Stomach (tissue), 9 donors: ENCODE results near the gene PPP1R12B. TPM values are rescaled to one million over a fixed set of nuclear protein-coding genes. Genes with fewer than 3 reads are reported as not detected.

ENCODE experiments used
- DNase-seq, 2 donors: peaks; one replicate each; pipeline versions ENCODE4 v3.0.0 to v3.0.0-alpha.2; 2013 to 2019
- H3K27ac ChIP-seq, 5 donors: fragments of 200-600 bp in 4 of 5; sonication (generic) in 4 of 5; one replicate each; pipeline ENCODE4 v1.5.1; 2013 to 2019; ENCODE audit warnings: mild to moderate bottlenecking in 1 of 5, moderate library complexity in 1 of 5
- H3K27me3 ChIP-seq, 3 donors: fragments of 200-600 bp; sonication (generic); one replicate each; pipeline ENCODE4 v1.5.1; 2017 to 2019; ENCODE audit warnings: mixed run types in 1 of 3
- H3K36me3 ChIP-seq, 4 donors: fragments of 200-600 bp; sonication (generic); 1 replicate in 3 of 4; 2 replicates in 1 of 4; pipeline ENCODE4 v1.5.1; 2016 to 2019
- H3K4me1 ChIP-seq, 4 donors: fragments of 200-600 bp; sonication (generic); one replicate each; pipeline ENCODE4 v1.5.1; 2016 to 2019
- H3K4me3 ChIP-seq, 4 donors: fragments of 200-600 bp; sonication (generic) in 3 of 4; one replicate each; pipeline ENCODE4 v1.5.1; 2016 to 2019; ENCODE audit warnings: mild to moderate bottlenecking in 1 of 4
- H3K9me3 ChIP-seq, 4 donors: fragments of 200-600 bp; sonication (generic); one replicate each; pipeline ENCODE4 v1.5.1; 2016 to 2019
- EP300 ChIP-seq: sonication (generic); formaldehyde crosslinking; IDR thresholded peaks from one replicate; pipeline ENCODE4 v1.6.1; 2017; ENCODE audit warnings: antibody characterized with exemption
- POLR2A ChIP-seq, 4 donors: fragments of 450-650 bp; IDR thresholded peaks; one replicate each; pipeline ENCODE4 v1.6.1; 2016; ENCODE audit warnings: antibody characterized with exemption in 4 of 4, control low read depth in 2 of 4, mild to moderate bottlenecking in 1 of 4, moderate library complexity in 1 of 4
- POLR2AphosphoS5 ChIP-seq, 3 donors: sonication (generic); formaldehyde crosslinking; IDR thresholded peaks; one replicate each; pipeline ENCODE4 v1.6.1; 2016; ENCODE audit warnings: antibody characterized with exemption in 3 of 3
- WGBS, 5 donors: extraction: QIAGEN DNeasy Blood & Tissue Kit in 3 of 5; methylation state at CpG; one replicate each; pipeline versions ENCODE4 v1.1.5 to v1.1.7; 2013 to 2018; 5-methylcytosine and 5-hydroxymethylcytosine counted together
- intact Hi-C: fragments of 100-400 bp; cut with DNase I; formaldehyde crosslinking; loops from one replicate; pipeline ENCODE4 v1.15.1; 2023; ENCODE audit warnings: low total_unique reads
- polyA plus RNA-seq, 3 donors: library from polyadenylated mRNA; stranded (reverse); fragments of 200-250 nt; gene quantifications; one replicate each; pipeline ENCODE4 v1.2.3, GENCODE V29; 2013
- total RNA-seq, 5 donors: library from RNA; depleted of rRNA; stranded (reverse); fragments of >200 nt; gene quantifications; one replicate each; pipeline versions ENCODE4 v1.1.0 to v1.2.3, GENCODE V29; 2014 to 2016
- TF ChIP-seq, protein P1 (sequence below), 7 experiments: fragments of 450-650 bp in 4 of 7; fragments of 200-600 bp in 3 of 7; sonication (generic) in 3 of 7; IDR thresholded peaks; one replicate each; pipeline ENCODE4 v1.5.1; 2016 to 2019; ENCODE audit warnings: antibody characterized with exemption in 7 of 7, control low read depth in 2 of 7, mild to moderate bottlenecking in 1 of 7
- donor health status: healthy with polysubstance abuse.
- donor health status: Bipolar disorder and iron deficiency.
- donor health status: healthy.

PPP1R12B gene
- total and polyA plus RNA-seq, 8 donors, result 9.7 to 352 (median 96.0) TPM

DNA sequence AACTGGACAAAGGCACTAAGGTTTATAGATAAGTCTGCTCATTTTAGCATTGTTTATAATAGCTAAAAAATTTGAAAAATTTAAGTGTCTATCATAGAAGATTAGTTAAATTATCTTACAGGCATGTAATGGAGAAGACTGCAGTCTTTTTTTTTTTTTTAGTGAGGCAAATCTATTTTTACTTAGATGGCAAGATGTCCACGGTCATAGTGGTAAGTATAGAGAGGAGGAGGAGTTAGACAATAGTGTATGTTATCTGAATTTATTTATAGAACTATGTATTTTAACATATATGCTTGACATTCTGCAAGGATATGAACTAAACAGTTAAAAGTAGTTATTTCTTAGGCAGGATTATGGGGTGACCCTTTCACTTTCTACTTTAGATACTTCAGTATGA is 212.7 kb downstream of the PPP1R12B start:
- Histone ChIP-seq H3K36me3 (peaks cover 9 to 37% (median 36%) of the 10 kb centered on the region in 4 donors), H3K4me1 (peaks cover 5 to 86% (median 50%) of the 10 kb centered on the region in 4 donors), H3K27ac (no peak overlapping the region), H3K4me3 (no peak overlapping the region), H3K27me3 (no peaks in the 10 kb centered on the region), H3K9me3 (no peaks in the 10 kb centered on the region)
- no peak for DNase-seq
- WGBS, 5 donors, result 55 to 88% (median 69%) methylated on average over 1 of the region's 1 CpG
- TF ChIP-seq POLR2A (IDR thresholded peaks at IDR 0.05) (no peak), POLR2AphosphoS5 (IDR thresholded peaks at IDR 0.05) (no peak), EP300 (no peak)
- TF ChIP-seq, protein P1, sequence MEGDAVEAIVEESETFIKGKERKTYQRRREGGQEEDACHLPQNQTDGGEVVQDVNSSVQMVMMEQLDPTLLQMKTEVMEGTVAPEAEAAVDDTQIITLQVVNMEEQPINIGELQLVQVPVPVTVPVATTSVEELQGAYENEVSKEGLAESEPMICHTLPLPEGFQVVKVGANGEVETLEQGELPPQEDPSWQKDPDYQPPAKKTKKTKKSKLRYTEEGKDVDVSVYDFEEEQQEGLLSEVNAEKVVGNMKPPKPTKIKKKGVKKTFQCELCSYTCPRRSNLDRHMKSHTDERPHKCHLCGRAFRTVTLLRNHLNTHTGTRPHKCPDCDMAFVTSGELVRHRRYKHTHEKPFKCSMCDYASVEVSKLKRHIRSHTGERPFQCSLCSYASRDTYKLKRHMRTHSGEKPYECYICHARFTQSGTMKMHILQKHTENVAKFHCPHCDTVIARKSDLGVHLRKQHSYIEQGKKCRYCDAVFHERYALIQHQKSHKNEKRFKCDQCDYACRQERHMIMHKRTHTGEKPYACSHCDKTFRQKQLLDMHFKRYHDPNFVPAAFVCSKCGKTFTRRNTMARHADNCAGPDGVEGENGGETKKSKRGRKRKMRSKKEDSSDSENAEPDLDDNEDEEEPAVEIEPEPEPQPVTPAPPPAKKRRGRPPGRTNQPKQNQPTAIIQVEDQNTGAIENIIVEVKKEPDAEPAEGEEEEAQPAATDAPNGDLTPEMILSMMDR (IDR thresholded peaks at IDR 0.05), result no peak
- intact Hi-C loops, result no loop called here

DNA sequence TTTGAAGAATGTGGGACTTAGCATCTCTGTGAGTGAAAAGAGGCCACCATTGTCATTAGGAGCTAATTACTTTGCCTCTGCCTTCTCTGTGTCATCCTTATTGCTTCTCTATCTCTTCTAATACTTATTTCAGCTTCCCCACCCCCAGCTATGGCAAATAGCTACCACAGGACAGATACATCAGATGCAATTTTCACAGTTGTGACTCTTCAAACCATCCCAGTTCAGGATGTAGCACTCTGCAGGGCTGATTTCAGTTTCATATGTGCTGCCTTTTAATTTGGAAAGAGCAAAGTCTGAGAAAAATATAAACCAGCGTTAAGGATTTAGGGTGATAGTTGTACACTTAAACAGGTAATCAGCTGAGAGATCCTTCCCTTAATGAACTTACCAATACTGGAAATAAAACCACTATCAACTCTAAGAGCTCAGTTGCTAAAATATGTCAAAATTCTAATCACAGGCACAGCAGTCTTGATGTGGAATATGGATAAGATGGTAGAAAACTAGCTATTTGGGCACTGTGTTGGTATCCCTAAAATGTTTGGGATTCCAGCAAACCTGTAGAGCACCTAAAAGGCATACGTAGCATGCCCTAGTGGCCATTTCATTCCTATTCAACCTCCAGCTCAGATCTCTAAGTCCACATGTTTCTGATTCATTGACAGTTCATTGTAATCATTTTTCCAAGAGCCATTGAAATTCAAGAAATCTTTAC is 213.4 kb downstream of the PPP1R12B start:
- Histone ChIP-seq H3K27ac (peak overlapping the region in 3 of 5 donors; percentile 0 to 70 (median 49)), H3K4me1 (peaks cover 5 to 86% (median 47%) of the 10 kb centered on the region in 4 donors), H3K4me3 (no peak overlapping the region), H3K36me3 (peaks cover 9 to 40% (median 37%) of the 10 kb centered on the region in 4 donors), H3K27me3 (no peaks in the 10 kb centered on the region), H3K9me3 (no peaks in the 10 kb centered on the region)
- DNase-seq, result no peak
- WGBS, 5 donors, result 74 to 95% (median 85%) methylated on average over 2 of the region's 2 CpGs
- TF ChIP-seq POLR2AphosphoS5 (IDR thresholded peaks at IDR 0.05), result no peak
- TF ChIP-seq, protein P1 (IDR thresholded peaks at IDR 0.05), result peak in 1 of 7 experiments; percentile 14
- TF ChIP-seq POLR2A (IDR thresholded peaks at IDR 0.05), result no peak
- no peak for TF ChIP-seq EP300
- intact Hi-C loops, result no loop called here

DNA sequence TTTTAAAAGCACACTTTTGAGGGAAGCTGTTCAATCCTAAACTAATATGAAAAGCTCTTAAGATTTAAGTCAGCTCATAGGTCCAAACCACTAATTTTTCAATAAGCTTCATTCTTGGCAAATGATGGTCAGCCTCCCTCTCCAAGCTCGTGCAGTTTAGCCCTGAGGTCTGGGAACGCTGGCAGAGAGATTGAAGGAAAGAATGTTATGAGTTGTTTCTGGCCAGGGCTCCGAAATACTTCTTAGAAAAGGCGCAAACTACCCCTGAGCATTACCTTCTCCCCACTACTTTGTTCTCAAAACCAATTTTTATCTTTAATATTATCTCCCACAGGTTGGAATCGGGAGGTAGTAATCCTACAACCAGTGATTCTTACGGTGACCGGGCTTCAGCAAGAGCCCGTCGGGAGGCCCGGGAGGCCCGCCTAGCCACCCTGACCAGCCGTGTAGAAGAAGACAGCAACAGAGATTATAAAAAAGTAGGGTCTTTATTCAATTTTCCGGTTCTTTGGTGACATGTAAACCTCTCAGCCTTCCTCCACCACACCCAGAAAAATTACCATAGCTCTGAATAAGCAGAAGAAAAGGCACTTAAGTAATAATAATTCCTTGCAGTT is 214.1 kb downstream of the PPP1R12B start:
- intact Hi-C loops, result no loop called here
- Histone ChIP-seq H3K36me3 (peaks cover 12 to 45% (median 41%) of the 10 kb centered on the region in 4 donors), H3K4me1 (peaks cover 5 to 86% (median 44%) of the 10 kb centered on the region in 4 donors)

DNA sequence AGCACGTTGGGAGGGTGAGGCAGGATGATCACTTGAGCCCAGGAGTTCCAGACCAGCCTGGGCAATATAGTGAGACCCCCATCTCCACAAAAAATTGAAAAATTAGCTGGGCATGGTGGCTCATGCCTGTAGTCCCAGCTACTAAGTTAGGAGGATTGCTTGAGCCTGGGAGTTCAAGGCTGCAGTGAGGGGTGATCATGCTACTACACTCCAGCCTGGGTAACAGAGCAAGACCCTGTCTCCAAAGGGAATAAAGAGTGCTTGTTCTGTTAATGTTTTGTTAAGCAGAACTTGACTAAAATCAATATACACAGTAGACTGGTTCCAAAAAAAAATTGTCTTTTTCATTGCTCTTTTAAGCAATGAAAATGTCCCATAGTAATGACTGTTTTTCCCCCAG is 215.3 kb downstream of the PPP1R12B start:
- peaks cover 15 to 58% (median 53%) of the 10 kb centered on the region in 4 donors for H3K36me3 ChIP-seq
- intact Hi-C loops, result no loop called here
- no peaks in the 10 kb centered on the region for H3K27me3 ChIP-seq
- no peak for DNase-seq
- peak overlapping the region in 4 of 5 donors; percentile 45 to 74 (median 62) for H3K27ac ChIP-seq
- H3K9me3 ChIP-seq, result no peaks in the 10 kb centered on the region
- 69 to 91% (median 86%) methylated on average over 1 of the region's 1 CpG for WGBS, 5 donors
- TF ChIP-seq EP300, result no peak
- TF ChIP-seq POLR2AphosphoS5 (IDR thresholded peaks at IDR 0.05), result no peak
- no peak overlapping the region for H3K4me3 ChIP-seq
- H3K4me1 ChIP-seq, result peaks cover 5 to 85% (median 41%) of the 10 kb centered on the region in 4 donors

More for the DNA sequence above, 214.1 kb downstream of the PPP1R12B start:
- DNase-seq, result no peak
- no peaks in the 10 kb centered on the region for H3K9me3 ChIP-seq
- TF ChIP-seq EP300 (no peak), POLR2A (IDR thresholded peaks at IDR 0.05) (no peak), POLR2AphosphoS5 (IDR thresholded peaks at IDR 0.05) (no peak)
- TF ChIP-seq, protein P1 (IDR thresholded peaks at IDR 0.05), result no peak
- H3K27me3 ChIP-seq, result no peaks in the 10 kb centered on the region
- peak overlapping the region in 4 of 5 donors; percentile 45 to 70 (median 52) for H3K27ac ChIP-seq
- H3K4me3 ChIP-seq, result no peak overlapping the region
- 76 to 90% (median 86%) methylated on average over 13 of the region's 13 CpGs for WGBS, 5 donors
